ENCODE measurements around the gene C4A.
"Not testable (repeated sequence)": the region's sequence is repeated elsewhere in the genome, so short reads cannot be mapped to it uniquely, and the experiment has no call there.

DNA sequence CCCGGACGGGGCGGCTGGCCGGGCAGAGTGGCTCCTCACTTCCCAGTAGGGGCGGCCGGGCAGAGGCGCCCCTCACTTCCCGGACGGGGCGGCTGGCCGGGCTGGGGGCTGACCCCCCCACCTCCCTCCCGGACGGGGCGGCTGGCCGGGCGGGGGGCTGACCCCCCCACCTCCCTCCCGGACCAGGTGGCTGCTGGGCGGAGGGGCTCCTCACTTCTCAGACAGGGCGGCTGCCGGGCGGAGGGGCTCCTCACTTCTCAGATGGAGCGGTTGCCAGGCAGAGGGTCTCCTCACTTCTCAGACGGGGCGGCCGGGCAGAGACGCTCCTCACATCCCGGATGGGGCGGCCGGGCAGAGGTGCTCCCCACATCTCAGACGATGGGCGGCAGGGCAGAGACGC, 49.7 kb upstream of the C4A start:
- TF ChIP-seq, protein P1, sequence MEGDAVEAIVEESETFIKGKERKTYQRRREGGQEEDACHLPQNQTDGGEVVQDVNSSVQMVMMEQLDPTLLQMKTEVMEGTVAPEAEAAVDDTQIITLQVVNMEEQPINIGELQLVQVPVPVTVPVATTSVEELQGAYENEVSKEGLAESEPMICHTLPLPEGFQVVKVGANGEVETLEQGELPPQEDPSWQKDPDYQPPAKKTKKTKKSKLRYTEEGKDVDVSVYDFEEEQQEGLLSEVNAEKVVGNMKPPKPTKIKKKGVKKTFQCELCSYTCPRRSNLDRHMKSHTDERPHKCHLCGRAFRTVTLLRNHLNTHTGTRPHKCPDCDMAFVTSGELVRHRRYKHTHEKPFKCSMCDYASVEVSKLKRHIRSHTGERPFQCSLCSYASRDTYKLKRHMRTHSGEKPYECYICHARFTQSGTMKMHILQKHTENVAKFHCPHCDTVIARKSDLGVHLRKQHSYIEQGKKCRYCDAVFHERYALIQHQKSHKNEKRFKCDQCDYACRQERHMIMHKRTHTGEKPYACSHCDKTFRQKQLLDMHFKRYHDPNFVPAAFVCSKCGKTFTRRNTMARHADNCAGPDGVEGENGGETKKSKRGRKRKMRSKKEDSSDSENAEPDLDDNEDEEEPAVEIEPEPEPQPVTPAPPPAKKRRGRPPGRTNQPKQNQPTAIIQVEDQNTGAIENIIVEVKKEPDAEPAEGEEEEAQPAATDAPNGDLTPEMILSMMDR (conservative IDR thresholded peaks at IDR 0.05; ENCODE audit: low read length): not testable (repeated sequence)
- TF ChIP-seq EZH2phosphoT487 (IDR thresholded peaks at IDR 0.05; ENCODE audit: borderline replicate concordance, low read depth, low read length): not testable (repeated sequence)
